Measurements from ENCODE around the gene KLHDC9. TPM values are rescaled to one million over a fixed set of nuclear protein-coding genes. Genes with fewer than 3 reads are reported as not detected.

KLHDC9 gene
- total RNA-seq, 4 donors from 2014 or later, result 7.9 to 12.9 (median 9.1) TPM

GRCh38 chr1:161117759-161118581, 19.8 kb downstream of the KLHDC9 start, which contains the start of the genes NIT1 and PFDN2:
NIT1 (plus strand) TSS chr1:161118105; CDS start chr1:161118177, 72 bp downstream.
PFDN2 (minus strand) TSS chr1:161118037; CDS start chr1:161118026, 11 bp downstream.
- Histone ChIP-seq H3K36me3 (peaks cover 0 to 32% (median 0%) of the 10 kb centered on the region in 3 donors), H3K27ac (peak within 1 kb of the TSS; percentile 86 to 98 (median 96)), H3K9me3 (no peaks in the 10 kb centered on the region), H3K4me1 (peaks cover 0 to 69% (median 35%) of the 10 kb centered on the region in 4 donors), H3K4me3 (peak within 1 kb of the TSS; percentile 68 to 94 (median 90)), H3K27me3 (no peaks in the 10 kb centered on the region)
- TF ChIP-seq EP300 (IDR thresholded peaks at IDR 0.05) (peak; percentile 56 to 95), CTCF (IDR thresholded peaks at IDR 0.05) (peak in 1 of 5 experiments; percentile 46), POLR2A (IDR thresholded peaks at IDR 0.05) (peak; percentile 81 to 87)
- peak; percentile 59 to 75 for DNase-seq (ENCODE audit: low spot score in 2 of 2)
- WGBS, 2 donors, result 1% methylated on average over 54 to 58 of the region's 58 CpGs

- Histone ChIP-seq H3K9me3 (no peaks in the 10 kb centered on the region), H3K4me1 (peaks cover 0 to 57% (median 35%) of the 10 kb centered on the region in 4 donors), H3K27ac (peak overlapping the region in 3 of 4 donors; percentile 93 to 98 (median 98)), H3K36me3 (peaks cover 0 to 45% (median 0%) of the 10 kb centered on the region in 3 donors), H3K4me3 (peak overlapping the region in 2 of 4 donors; percentile 68 to 94), H3K27me3 (no peaks in the 10 kb centered on the region)
- TF ChIP-seq POLR2A (IDR thresholded peaks at IDR 0.05) (no peak), EP300 (IDR thresholded peaks at IDR 0.05) (no peak), CTCF (IDR thresholded peaks at IDR 0.05) (peak in 3 of 5 experiments; percentile 18 to 36 (median 31))
- WGBS, 2 donors, result 42 to 50% methylated on average over 10 of the region's 10 CpGs
- DNase-seq (ENCODE audit: low spot score in 2 of 2), result no peak
These were observed 21.1 kb downstream of the KLHDC9 start for GRCh38 chr1:161119092-161119903.

- Histone ChIP-seq H3K4me3 (no peak overlapping the region), H3K4me1 (peaks cover 0 to 38% (median 28%) of the 10 kb centered on the region in 4 donors), H3K36me3 (peaks cover 0 to 64% (median 0%) of the 10 kb centered on the region in 3 donors), H3K9me3 (no peaks in the 10 kb centered on the region), H3K27me3 (no peaks in the 10 kb centered on the region), H3K27ac (peak overlapping the region in 1 of 4 donors; percentile 16)
- TF ChIP-seq CTCF (IDR thresholded peaks at IDR 0.05) (no peak), POLR2A (IDR thresholded peaks at IDR 0.05) (no peak), EP300 (IDR thresholded peaks at IDR 0.05) (no peak)
- DNase-seq (ENCODE audit: low spot score in 2 of 2), result no peak
- WGBS, 2 donors, result 83 to 86% methylated on average over 3 of the region's 3 CpGs
These were observed 23.0 kb downstream of the KLHDC9 start for GRCh38 chr1:161121042-161121650.

GRCh38 chr1:161121834-161122233, 23.7 kb downstream of the KLHDC9 start:
- H3K4me3 ChIP-seq, result no peak overlapping the region
- no peak overlapping the region for H3K27ac ChIP-seq
- WGBS, 2 donors, result 64 to 75% methylated on average over 4 of the region's 4 CpGs
- DNase-seq (ENCODE audit: low spot score in 2 of 2), result no peak
- TF ChIP-seq EP300 (IDR thresholded peaks at IDR 0.05) (no peak), CTCF (IDR thresholded peaks at IDR 0.05) (no peak), POLR2A (IDR thresholded peaks at IDR 0.05) (no peak)
- no peaks in the 10 kb centered on the region for H3K27me3 ChIP-seq
- no peaks in the 10 kb centered on the region for H3K9me3 ChIP-seq
- peaks cover 0 to 33% (median 21%) of the 10 kb centered on the region in 4 donors for H3K4me1 ChIP-seq
- peaks cover 0 to 70% (median 0%) of the 10 kb centered on the region in 3 donors for H3K36me3 ChIP-seq

Data from tibial nerve (tissue), 4 donors.